ENCODE data around the gene LRRTM3.

- TF ChIP-seq, protein P1, sequence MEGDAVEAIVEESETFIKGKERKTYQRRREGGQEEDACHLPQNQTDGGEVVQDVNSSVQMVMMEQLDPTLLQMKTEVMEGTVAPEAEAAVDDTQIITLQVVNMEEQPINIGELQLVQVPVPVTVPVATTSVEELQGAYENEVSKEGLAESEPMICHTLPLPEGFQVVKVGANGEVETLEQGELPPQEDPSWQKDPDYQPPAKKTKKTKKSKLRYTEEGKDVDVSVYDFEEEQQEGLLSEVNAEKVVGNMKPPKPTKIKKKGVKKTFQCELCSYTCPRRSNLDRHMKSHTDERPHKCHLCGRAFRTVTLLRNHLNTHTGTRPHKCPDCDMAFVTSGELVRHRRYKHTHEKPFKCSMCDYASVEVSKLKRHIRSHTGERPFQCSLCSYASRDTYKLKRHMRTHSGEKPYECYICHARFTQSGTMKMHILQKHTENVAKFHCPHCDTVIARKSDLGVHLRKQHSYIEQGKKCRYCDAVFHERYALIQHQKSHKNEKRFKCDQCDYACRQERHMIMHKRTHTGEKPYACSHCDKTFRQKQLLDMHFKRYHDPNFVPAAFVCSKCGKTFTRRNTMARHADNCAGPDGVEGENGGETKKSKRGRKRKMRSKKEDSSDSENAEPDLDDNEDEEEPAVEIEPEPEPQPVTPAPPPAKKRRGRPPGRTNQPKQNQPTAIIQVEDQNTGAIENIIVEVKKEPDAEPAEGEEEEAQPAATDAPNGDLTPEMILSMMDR (IDR thresholded peaks at IDR 0.05; ENCODE audit: low read depth, low read length, poor library complexity, severe bottlenecking), result peak; percentile 69
- no peak for TF ChIP-seq EZH2phosphoT487 (IDR thresholded peaks at IDR 0.05; ENCODE audit: borderline replicate concordance, low read length)
These were observed 5.6 kb downstream of the LRRTM3 start for GRCh38 chr10:66931340-66931948.
